HUES6 (cell line): ENCODE measurements around the gene ENPP6.
"Not testable (repeated sequence)": the region's sequence is repeated elsewhere in the genome, so short reads cannot be mapped to it uniquely, and the experiment has no call there.

Experiments
- H3K27ac ChIP-seq: 2 replicates; pipeline ENCODE4 v1.7.0; 2013; ENCODE audit warnings: low read depth, mild to moderate bottlenecking, low read length, inconsistent platforms
- H3K27me3 ChIP-seq: 2 replicates; pipeline ENCODE4 v1.6.1; 2013; ENCODE audit warnings: low read length; ENCODE audit not compliant: control insufficient read depth, insufficient read depth
- H3K36me3 ChIP-seq: 2 replicates; pipeline ENCODE4 v1.6.1; 2013; ENCODE audit warnings: low read length; ENCODE audit not compliant: control insufficient read depth, insufficient read depth
- H3K4me1 ChIP-seq: 2 replicates; pipeline ENCODE4 v1.6.1; 2013; ENCODE audit warnings: low read length; ENCODE audit not compliant: control insufficient read depth, insufficient read depth
- H3K4me3 ChIP-seq: 2 replicates; pipeline ENCODE4 v1.5.1; 2013; ENCODE audit warnings: low read depth, low read length
- H3K9ac ChIP-seq: one replicate; pipeline ENCODE4 v1.6.1; 2013; ENCODE audit warnings: mild to moderate bottlenecking, low read length
- H3K9me3 ChIP-seq: 2 replicates; pipeline ENCODE4 v1.6.1; 2013; ENCODE audit warnings: low read depth, low read length; ENCODE audit not compliant: control insufficient read depth, insufficient read depth

The ENPP6 gene

GRCh38 chr4:184051262-184051661 lies 166.4 kb downstream of the ENPP6 start:
- H3K9me3 ChIP-seq, H3K4me1 ChIP-seq, H3K36me3 ChIP-seq, H3K9ac ChIP-seq, H3K4me3 ChIP-seq, H3K27ac ChIP-seq, H3K27me3 ChIP-seq: not testable (repeated sequence)

GRCh38 chr4:184046148-184046547 lies 171.5 kb downstream of the ENPP6 start:
- no peak overlapping the region for H3K9ac ChIP-seq
- H3K4me1 ChIP-seq, result no peaks in the 10 kb centered on the region
- peaks cover 19% of the 10 kb centered on the region; the same call in 1 of the 2 replicates for H3K9me3 ChIP-seq
- H3K27ac ChIP-seq, result no peak overlapping the region
- H3K36me3 ChIP-seq, result no peaks in the 10 kb centered on the region
- no peak overlapping the region for H3K4me3 ChIP-seq
- no peaks in the 10 kb centered on the region for H3K27me3 ChIP-seq

- Histone ChIP-seq H3K27me3 (peaks cover 19% of the 10 kb centered on the region), H3K4me1 (peaks cover 10% of the 10 kb centered on the region; the same call in 1 of the 2 replicates), H3K4me3 (no peak overlapping the region), H3K27ac (no peak overlapping the region), H3K36me3 (no peaks in the 10 kb centered on the region), H3K9me3 (peaks cover 14% of the 10 kb centered on the region; the same call in 1 of the 2 replicates), H3K9ac (no peak overlapping the region)
Measured at GRCh38 chr4:184041156-184041555, 176.5 kb downstream of the ENPP6 start.

- Histone ChIP-seq H3K27me3 (peaks cover 19% of the 10 kb centered on the region), H3K4me3 (peak overlapping the region; percentile 35; the same call in 1 of the 2 replicates)
Measured at GRCh38 chr4:184039963-184040383, 177.7 kb downstream of the ENPP6 start.

More at GRCh38 chr4:184039963-184040383, 177.7 kb downstream of the ENPP6 start:
- Histone ChIP-seq H3K36me3 (no peaks in the 10 kb centered on the region), H3K4me1 (peaks cover 10% of the 10 kb centered on the region; the same call in 1 of the 2 replicates), H3K27ac (no peak overlapping the region), H3K9ac (no peak overlapping the region), H3K9me3 (peaks cover 5% of the 10 kb centered on the region; the same call in 1 of the 2 replicates)
